ENCODE measurements around the gene COMMD7.

Gene COMMD7

DNA sequence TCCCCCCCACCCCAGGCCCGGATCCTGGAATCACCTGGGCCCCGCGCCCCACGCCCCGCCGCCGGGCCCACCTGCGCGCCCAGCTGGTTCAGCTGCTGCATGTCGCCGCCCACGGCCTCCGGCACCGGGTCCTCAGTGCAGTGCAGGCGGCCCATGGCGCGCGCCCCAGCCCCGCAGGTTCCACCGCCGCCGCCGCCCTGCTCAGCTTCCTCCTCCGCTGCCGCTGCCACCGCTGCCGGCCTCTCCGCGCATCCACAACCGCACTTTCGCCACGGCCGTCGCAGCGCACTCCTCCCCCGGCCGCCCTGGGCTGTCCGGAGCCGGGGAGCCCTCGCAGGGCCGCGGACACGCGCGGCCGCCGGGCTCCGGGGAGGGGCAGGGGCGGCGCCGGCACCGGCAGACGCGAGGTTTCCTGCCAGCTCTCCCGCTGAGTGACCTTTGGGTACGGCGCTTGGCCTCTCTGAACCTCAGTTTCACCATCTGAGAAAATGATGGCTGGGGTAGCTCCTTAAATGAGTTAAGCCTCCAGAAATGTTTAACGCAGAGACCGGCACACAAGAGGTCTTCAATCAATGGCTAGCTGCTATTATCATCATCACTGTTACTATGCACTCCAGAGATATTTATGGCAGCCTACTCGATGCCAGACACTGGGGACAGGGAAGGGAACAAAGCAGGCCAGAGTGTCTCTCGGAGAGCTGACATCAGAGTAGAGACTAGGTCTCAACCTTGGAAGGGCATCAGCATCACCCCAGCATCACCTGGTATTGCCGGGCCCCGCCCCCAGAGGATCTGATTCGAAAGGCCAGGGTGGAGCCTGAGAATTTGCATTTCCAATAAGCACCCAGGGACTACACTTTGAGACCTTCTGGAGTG lies at the start of gene COMMD7:
TSS of gene COMMD7 (minus strand) at position 231 of the 876 bp plus-strand sequence. CDS start at position 155, 76 bp downstream.
- peak; percentile 30 for DNase-seq (ENCODE audit: low read depth, low spot score)

DNA sequence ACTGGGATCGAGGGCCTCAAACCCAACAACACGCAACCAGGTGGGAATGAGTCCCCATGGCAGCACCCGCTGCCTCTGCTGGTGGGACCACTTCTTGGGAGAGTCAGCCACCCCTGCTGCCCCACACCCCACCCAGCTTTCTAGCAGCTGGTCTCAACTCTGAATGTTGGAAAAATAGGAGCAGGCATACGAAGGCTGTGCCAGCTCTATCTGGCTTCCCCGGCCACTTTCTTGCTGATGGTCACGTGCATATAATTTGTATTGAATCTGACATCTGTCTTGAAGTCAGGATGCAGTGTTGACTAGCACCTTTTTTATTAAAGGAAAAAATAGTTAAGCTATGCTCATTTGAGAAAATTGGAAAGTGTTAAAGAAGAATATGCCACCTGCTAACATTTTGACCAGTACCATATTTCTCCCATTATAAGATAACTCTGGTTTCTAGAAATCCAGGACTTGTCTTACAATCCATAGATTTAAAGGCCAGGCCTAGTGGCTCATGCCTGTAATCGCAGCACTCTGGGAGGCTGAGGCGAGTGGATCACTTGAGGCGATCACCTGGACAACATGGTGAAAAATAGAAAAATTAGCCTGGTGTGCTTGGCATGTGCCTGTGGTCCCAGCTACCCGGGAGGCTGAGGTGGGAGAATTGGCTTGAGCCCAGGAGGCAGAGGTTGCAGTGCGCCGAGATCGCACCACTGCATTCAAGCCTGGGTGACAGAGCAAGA lies 49.6 kb upstream of the COMMD7 start:
- no peak for DNase-seq (ENCODE audit: low read depth, low spot score)

GRCh38 chr20:32792316-32792715 lies 49.0 kb upstream of the COMMD7 start:
- no peak for DNase-seq (ENCODE audit: low read depth, low spot score)

DNA sequence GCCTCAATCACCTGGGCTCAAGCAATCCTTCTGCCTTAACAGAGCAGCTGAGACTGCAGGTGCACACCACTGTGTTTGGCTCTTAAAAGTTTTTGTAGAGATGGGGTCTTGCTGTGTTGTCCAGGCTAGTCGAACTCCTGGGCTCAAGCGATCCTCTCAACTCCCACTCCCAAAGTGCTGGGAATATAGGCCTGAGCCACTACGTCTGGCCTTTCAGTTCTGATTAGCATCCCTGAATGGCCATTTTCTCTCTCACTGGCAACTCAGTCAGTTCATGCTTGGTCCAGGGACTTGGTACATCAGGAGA lies 47.4 kb upstream of the COMMD7 start:
- DNase-seq (ENCODE audit: low read depth, low spot score) = no peak

- peak; percentile 52 for DNase-seq (ENCODE audit: low read depth, low spot score)
These were observed 46.9 kb upstream of the COMMD7 start for GRCh38 chr20:32789896-32790750.

DNA sequence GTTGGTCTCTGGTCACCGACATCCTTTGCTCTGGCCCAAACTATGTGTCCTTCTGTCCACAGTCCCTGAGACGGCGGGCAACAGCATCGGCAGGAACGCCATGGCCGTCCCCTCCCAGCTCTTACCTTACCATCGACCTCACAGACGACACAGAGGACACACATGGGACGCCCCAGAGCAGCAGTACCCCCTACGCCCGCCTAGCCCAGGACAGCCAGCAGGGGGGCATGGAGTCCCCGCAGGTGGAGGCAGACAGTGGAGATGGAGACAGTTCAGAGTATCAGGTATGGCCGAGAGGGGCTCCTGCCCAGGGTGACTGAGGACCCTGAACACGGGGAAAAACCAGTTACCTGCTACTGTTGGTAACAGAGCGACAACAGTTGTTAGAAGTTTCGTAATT lies 43.9 kb upstream of the COMMD7 start:
- DNase-seq (ENCODE audit: low read depth, low spot score) = no peak

- no peak for DNase-seq (ENCODE audit: low read depth, low spot score)
These were observed 42.9 kb upstream of the COMMD7 start for GRCh38 chr20:32786059-32786760.

- DNase-seq (ENCODE audit: low read depth, low spot score) = no peak
These were observed 41.3 kb upstream of the COMMD7 start for GRCh38 chr20:32784369-32785080.

DNA sequence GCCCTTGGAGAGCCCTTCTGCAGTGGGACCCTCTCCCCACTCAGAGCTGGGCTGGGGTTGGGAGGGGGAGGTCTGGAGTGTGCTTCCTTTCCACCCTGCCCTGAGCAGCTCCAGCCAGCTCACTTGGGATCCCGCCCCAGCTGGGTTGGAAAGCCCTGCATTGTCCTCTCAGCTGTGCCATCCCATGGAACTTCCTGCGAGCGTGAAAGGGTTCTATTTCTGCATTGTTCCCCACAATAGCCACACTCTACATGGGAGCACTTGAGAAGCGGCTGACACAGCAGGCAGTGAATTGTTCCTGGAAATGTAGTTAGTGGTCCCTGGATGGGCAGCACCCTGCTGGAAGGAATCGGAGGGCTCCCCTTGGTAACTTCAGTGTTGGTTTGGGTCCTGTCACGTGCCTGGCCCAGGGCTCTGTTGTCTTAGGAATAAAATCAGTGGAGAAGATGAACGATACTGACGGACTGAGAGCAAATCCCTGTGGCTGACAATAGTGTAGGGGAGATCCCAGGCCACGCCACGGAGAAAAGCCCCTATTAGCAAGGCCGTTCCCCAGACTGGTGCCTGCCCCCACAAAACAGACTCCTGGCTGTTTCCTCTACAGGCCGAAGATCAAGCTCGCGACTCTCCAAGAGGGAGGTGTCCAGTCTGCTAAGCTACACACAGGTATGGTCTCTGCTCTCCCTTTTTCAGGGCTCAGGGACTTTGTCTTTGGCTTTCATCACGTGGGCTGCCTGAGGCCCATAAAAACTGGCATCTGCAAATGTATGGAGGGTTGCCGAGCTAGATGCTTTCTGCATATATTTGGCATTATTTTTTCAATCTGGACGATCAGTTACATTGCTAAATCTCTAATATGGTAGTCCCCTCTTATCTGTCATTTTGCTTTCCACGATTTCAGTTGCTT lies 37.7 kb upstream of the COMMD7 start:
- DNase-seq (ENCODE audit: low read depth, low spot score) = no peak

GRCh38 chr20:32780278-32780677 lies 37.0 kb upstream of the COMMD7 start:
- no peak for DNase-seq (ENCODE audit: low read depth, low spot score)

DNA sequence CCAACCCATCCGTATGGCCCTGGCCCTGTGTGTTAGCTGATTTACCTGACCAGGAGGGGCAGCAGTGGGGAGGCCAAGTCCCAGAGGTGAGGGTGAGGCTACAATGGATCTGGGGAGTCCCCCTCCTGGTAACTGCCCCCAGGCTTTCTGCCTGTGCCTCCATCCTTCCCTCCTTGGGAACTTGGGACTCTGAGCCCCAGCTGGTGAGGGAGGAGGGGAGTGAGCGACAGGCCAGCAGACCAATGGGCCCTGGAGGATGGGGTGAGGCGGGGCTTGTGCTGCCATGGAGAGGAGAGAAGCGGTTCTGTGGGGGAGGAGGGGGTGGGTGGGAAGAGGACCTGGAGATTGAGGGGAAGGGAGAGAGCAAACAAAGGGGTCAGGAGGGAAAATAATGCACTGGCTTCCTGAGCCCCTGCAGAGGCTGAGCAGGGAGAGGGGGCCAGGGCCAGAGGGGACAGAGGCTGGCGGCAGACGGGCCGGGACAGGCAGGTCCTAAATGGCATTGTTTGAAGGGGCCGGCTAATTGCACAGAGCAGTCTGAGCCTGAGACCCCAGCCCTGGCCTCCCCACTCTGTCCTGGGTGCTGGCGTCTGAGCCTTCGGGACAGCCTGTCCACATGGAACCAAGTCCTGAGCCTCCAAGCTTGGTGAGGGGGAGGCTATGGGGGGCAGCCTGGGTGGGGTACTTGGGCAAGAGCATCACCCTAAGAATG lies 36.4 kb upstream of the COMMD7 start:
- DNase-seq (ENCODE audit: low read depth, low spot score) = no peak

- DNase-seq (ENCODE audit: low read depth, low spot score) = no peak
These were observed 34.1 kb upstream of the COMMD7 start for GRCh38 chr20:32777177-32777956.

DNA sequence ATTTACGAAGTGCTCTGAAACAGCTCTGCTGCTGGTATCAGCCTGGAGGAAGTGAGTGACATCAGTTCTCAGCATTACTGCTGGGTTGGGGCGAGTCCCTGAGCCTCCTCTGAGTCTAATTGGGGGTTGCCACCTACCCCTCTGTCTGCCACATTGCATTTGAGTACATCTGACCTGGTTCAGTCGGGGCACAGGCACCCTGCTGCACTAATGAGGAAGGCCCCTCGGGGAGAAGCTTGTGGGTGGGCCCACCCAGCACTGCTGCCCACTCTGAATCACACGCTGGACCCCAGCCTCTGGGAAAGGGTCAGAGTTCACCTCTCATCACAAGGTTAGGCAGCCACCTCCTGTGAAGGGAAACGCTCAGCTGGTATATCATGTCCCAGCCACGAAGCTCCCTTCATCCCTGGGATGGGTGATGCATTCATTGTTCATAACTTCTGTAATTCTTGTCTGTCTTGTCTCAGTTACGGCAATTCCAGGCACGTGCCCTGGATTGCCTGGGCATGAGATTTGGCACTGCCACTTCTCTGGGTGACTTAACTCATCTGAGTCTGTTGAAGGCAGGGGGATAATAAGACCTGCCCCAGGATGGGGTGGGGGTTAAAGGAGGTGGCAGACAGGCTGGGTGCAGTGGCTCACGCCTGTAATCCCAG lies 32.2 kb upstream of the COMMD7 start:
- DNase-seq (ENCODE audit: low read depth, low spot score) = no peak

- DNase-seq (ENCODE audit: low read depth, low spot score) = no peak
These were observed 30.6 kb upstream of the COMMD7 start for GRCh38 chr20:32773855-32774254.

DNA sequence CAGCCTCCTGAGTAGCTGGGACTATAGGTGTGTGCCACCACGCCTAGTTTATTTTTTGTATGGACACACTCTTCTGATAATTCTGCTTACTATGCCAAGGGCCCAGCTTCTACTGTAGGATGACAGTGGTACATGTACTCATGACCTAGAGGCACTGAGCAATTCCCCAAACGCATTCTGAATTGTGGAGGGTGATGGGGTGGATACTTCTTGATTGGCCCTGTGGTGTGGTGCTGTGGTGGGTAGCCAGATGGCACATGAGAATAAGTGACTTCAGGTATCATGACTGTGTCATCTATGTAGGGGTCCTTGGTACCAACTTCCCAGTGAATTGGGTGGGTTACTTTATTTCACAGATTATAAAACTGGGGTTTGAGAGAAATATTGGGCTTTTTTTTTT lies 30.0 kb upstream of the COMMD7 start:
- DNase-seq (ENCODE audit: low read depth, low spot score) = no peak

- no peak for DNase-seq (ENCODE audit: low read depth, low spot score)
These were observed 28.8 kb upstream of the COMMD7 start for GRCh38 chr20:32772046-32772445.

GRCh38 chr20:32767418-32768198 lies 24.3 kb upstream of the COMMD7 start:
- no peak for DNase-seq (ENCODE audit: low read depth, low spot score)

Data from activated naive CD8-positive, alpha-beta T cell treated with anti-CD3 and anti-CD28 coated beads, Interleukin-2, amount 50 U/mL, for 16 hours (primary cell).